Measurements from ENCODE around the gene LRP8. TPM values are rescaled to one million over a fixed set of nuclear protein-coding genes. Genes with fewer than 3 reads are reported as not detected.

LRP8 gene
- polyA plus RNA-seq, 4 donors: 4.8 to 7.9 (median 6.8) TPM

DNA sequence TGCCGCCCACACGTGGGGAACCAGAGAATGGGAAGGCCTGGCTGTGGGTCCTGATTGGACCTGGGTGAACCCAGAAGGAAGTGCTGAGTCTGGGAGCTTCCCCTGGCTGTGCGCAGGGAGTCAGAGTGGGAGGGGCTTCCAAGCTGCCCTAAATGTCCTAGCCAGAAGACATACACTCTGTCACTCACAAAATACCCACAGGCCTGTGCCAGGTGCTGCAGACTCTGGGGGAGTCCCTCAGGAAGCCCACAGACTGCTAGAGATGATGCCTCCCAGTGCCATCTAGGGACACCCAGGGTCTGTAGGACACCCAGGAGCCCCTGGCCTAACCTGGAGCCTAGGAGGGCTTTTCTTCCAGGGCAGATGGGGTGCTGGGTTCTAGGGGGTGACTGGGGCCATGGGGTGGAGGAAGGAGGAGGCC lies 33.7 kb upstream of the LRP8 start:
- DNase-seq (ENCODE audit: low read depth in 4 of 4, low spot score in 3 of 4): no peak

DNA sequence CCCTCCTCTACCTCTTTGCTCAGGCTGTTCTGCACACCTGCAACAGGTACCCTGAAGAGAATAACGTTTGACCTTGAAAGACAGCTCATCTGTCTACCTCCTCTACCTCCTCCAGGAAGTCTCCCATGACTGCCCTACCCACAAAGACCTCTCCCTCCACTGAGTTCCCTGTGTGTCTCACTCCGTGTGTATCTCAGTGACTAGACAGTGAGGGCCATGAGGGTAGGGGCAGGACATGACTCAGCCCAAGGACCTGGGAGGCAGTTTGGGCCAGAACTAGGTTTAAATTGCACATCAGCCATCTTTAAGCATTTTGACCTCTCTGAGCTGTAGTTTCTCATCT lies 32.0 kb upstream of the LRP8 start:
- DNase-seq (ENCODE audit: low read depth in 4 of 4, low spot score in 3 of 4): no peak

DNA sequence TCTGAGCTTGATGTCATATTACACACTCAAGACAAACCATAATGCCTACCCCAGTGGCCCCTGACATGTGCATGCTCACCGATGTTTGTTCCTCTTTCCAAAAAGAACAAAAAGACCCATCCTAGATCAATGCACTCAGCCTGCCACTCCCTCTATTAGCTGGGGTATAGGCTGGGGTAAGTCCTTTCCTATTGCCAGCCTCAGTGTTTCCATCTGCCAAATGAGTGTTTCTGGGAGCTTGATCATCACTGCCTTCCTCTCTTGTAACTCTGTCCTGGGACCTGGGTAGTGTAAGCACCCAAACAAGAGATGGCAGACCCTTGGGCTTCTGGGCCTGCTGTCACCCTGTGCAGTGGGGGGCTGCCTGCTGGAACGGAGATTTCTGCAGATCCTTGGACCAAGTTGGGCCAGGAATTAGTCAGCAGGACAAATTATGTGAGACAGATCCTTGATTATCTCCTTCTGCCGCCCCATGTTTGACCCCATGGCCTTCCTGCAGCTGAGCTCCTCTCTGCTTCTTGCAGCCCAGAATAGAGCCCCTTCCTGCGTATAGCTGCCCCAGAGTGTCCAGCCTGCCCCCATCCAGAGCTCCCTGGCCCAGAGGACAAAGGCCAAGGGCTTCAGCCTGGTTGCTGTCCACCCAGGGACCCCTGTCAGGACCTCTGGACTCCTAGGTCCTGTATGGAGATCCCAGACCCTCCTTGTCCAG lies 31.5 kb upstream of the LRP8 start:
- DNase-seq (ENCODE audit: low read depth in 4 of 4, low spot score in 3 of 4): no peak

DNA sequence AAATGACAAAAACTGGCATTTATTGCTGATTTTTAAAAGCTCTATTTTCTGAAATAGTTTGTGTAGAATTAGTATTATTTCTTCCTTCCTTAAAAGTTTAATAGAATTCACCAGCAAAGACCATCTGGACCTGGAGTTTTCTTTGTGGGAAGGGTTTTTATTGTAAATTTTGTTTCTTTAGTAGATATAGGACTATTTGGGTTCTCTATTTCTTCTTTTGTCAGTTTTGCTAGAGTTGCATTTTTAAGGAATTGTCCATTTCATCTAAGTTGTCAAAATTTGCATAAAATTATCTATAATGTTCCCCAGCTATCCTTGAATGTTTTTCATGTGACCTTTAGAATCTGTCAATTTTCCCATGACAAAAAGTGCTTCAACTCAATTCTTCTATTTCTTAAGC lies 28.8 kb upstream of the LRP8 start:
- no peak for DNase-seq (ENCODE audit: low read depth in 4 of 4, low spot score in 3 of 4)

DNA sequence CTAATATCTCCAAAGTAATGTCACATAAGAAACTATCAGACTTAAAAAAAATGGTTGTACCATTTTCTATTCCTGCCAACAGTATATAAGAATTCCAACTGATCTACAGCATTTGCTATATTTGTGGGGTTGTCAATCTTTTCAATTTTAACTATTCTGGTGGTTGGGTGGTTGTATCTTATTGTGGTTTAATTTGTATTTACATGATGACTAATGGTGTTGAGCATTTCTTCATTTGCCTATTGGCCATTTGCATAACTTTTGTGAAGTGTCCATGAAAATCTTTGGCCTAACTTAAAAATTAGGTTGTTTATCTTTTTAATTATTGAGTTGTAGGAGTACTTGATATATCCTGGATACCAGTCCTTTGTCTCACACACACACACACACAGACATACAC lies 26.2 kb upstream of the LRP8 start:
- no peak for DNase-seq (ENCODE audit: low read depth in 4 of 4, low spot score in 3 of 4)

DNA sequence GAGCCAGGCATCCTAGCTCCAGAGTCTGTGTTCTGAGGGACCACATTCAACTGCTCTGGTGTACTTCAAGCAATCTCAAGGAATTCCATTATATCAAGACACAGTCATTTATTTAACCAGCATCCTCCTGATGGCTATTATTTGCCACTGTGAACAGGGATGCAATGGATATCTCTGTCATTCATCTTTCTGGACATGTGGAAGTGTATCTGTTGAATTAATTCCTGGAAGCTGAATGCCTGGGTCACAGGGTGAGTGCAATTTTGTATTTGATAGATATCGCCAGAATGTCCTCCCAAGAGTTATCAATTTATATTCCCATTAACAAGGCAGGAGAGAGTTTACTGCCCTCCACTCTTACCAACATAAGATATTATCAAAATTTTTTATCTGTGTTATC lies 24.7 kb upstream of the LRP8 start:
- DNase-seq (ENCODE audit: low read depth in 4 of 4, low spot score in 3 of 4): no peak

DNA sequence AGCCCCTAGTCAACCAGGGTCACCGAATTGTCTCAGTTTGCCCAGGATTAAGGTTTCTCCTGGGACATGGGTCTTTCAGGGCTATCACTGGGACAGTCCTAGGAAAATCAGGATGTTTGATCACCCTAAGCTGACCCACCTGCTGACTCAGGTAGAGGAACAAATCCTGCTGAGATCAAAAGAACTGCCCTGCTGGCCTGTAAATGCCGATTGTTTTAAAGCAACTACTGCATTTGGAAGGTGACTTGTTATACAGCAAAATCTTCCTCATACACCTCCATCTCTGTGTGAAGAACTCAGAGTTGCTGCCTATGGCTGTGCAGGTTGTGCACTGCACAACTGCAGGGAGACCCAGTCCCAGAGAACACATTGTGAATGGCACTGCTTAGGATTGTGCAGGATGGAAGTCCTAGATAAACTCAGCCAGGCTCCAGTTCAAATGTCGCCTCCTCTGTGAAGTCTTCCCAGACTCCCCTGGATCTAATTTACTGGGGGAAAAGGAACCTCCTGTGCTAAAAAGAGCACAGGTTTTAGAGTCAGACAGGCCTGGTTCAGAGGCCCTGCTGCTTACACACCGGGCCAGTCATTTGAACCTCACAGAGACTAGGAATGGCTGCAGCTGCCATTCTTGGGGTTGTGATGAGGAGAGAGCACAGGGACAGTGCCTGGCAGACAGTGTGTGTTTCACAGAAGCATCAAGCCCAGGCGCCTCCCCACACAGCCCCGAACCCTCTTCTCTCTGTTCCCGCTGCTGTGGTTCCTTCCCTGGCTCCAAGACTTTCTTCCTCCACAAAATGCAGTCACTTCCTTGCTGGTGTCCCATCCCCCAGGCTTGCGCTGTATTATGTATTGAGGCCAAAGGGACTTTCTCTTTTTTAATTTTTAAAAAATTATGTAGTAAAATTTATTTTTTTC lies 23.2 kb upstream of the LRP8 start:
- no peak for DNase-seq (ENCODE audit: low read depth in 4 of 4, low spot score in 3 of 4)

DNA sequence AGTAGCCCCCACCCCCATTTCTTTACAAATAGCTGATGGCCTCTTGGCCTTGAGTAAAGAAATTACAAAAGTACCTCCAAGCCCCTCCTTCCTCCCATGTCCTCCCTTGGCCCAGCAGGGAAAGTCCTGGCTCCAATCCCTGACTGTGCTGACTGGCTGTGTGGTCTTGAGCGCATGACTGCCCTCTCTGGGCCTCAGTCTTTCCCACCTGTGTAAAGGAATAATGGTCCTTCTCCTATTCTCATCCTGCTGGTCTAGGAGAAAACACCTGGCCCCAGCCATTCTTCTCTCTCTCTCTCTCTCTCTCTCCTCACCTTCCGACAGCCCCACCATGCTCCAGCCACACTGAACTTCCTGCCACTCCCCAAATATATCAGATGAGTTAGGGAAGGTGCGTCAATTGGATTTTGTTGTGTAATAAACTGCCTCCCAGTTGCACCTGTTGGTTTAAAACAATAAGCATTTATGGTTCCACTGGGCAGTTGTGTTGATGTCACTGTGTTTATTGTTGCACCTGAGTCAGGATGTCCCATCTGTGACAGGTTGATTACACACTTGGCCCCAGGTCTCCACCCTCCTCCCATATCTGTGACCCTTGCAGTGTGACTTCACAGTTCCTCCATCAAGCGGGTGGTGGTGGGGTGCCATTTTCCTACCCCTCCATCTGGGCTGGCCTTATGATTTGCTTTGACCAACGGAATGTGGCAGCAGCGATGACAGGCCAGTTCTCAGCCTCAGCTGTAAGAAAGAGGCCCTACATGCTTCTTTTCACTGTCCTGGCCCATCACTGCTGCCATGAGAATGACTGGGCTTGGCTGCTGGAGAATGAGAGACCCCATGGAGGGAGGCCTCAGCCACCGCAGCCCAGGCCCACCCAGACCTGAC lies 22.3 kb upstream of the LRP8 start:
- DNase-seq (ENCODE audit: low read depth in 4 of 4, low spot score in 3 of 4): no peak

DNA sequence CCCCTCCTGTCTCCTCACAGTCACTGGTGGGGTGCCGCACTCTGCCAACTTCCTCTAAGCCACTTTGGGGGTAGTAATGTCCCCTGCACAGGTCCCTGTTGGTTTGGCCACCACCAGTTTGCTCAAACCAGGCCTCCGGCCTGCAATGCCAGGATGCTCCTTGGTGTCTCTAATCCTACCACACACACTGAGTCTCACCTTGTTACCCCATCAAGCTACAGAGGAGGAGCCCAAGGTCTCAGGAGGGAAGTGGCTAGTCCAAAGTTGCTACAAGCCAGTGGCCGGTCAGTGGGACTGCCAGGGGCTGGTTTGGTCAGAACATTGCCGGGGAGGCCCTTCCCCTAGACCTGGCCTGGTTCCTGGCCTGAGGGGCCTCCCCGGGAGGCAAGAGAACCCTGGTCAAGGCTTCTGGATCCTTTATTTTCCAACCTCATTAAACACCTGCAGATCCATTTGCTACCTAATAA lies 21.5 kb upstream of the LRP8 start:
- no peak for DNase-seq (ENCODE audit: low read depth in 4 of 4, low spot score in 3 of 4)

DNA sequence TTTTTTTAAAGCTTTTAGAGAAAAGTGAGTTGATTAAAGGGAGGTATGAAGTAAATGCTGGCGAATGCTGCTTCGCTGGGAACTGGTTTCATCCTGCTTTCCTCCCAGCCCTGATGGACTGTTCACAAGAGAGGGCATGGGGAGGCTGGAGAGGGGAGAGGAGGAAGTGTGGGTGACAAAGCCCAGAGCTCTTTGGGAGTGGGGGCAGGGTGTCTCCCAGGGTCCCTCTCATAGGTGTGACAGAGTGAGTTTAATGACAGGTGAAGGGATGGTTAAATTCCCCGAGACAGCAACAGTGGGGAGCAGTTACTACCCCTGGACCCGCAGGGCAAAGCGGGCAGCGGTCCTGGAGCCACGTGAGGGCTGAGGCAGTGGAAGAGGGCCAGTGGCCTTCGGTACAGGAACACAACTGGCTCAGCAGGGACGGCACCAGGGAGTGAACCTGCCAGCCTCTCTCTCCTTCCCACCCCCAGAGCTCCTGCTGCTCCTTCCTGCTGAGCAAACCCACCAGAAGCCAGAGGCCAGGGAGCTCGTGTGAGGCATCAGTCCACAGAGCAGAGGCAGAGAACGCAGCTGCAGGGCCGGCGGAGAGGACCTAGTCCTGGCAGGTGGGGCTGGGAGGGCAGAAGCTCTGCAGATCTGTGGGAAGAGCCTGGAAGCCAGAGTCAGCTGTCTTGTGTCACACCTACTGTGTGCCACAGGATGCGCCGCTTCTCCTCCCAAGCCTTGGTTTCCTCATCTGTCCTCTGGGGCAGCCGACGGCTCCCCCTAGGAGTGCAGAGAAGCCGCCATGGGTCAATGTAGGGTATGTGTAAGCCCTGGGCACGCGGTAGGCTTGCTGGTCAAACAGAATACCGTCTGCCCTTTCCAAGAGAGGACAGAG lies 20.9 kb upstream of the LRP8 start:
- DNase-seq (ENCODE audit: low read depth in 4 of 4, low spot score in 3 of 4): no peak

DNA sequence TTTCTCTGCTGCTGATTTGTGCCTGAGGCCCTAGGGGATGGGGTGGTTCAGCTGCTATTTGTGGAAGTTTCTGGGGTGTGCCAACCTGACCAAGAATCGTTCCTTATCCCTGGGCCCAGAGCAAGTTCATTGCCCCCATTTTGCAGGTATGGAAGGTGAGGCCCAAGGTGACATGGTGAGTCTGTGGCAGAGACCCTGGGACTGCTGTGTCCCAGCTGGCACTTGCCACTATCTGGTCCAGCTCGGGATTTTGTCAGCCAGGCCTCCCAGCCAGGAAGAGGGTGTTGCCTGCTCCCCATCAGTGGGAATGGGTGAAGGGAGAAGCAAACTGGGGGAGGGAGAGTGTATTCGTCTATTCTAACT lies 18.9 kb upstream of the LRP8 start:
- DNase-seq (ENCODE audit: low read depth in 4 of 4, low spot score in 3 of 4): no peak

DNA sequence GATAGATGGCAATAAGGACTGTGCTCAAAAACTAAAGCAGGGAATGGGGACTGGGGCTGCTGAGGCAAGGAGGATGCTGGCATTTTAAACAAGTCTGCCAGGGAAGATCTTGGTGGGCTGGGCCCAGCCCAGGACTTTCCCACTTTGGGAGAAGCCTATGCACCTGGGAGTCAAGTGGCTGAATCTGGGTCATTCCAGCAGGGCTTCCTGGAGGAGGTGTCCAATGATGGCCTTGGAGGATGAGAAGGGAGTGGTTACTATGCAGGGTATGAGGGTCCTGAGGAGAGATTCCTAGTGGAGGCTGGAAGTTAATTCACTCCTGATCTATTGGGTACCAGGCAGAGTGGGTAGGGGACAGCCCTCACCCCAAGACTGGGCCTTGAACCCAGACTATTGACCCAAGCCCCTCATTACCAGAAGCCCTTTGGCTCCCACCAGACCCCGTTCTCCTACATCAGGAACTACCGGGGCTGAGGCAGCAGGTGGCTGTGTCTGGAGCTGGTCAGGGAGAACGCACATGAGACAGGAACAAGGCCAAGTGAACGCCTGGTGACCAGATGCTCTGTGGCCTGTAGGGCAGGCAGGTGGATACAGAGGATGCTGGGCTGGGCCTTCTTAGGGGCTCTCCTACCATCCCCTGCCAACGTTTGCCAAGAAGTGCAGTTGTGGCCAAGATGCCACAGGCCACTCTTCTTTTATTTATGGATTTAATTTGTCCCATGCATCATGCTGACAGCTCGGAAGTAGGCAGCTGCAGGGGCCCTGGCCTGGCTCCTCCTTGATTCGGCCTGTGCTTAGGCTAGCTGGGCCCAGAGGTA lies 18.3 kb upstream of the LRP8 start:
- DNase-seq (ENCODE audit: low read depth in 4 of 4, low spot score in 3 of 4): no peak

DNA sequence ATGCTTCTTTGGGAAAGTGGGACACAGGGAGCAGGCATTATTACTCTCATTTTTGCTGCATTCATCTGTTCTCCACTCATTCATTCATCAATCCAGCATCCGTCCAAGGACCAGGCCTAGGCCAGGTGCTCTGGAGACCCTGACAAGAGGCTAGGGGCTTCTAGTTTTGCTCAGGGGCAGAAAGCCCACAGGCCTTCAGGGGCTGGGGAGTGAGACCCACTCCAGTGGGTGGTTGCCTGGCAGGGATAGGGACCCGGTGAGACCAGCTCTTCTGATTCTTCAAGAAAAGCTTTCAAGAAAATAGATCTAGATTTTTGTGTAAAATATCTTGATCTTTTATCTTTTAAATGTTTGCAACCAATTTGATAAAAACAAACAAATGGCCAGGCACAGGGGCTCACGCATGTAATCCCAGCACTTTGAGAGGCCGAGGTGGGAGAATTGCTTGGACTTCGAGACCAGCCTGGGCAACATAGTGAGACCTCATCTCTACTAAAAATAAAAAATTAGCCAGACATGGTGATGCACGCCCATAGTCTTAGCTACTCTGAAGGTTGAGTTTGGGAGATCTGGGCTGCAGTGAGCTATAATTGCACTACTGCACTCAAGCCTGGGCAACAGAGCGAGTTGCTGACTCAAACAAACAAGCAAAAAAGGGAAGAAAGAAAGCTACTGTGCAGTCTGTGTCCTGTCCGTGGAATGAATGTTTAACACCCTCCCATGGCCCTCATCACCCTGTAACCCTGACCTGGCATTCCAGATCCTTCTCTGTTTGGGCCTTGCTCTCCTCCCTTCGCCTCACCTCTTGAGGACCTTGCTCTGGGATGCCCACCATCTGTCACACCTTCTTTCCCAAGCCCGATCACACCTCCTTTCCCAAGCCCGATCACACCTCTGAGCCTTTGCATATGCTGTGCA lies 17.3 kb upstream of the LRP8 start:
- no peak for DNase-seq (ENCODE audit: low read depth in 4 of 4, low spot score in 3 of 4)

DNA sequence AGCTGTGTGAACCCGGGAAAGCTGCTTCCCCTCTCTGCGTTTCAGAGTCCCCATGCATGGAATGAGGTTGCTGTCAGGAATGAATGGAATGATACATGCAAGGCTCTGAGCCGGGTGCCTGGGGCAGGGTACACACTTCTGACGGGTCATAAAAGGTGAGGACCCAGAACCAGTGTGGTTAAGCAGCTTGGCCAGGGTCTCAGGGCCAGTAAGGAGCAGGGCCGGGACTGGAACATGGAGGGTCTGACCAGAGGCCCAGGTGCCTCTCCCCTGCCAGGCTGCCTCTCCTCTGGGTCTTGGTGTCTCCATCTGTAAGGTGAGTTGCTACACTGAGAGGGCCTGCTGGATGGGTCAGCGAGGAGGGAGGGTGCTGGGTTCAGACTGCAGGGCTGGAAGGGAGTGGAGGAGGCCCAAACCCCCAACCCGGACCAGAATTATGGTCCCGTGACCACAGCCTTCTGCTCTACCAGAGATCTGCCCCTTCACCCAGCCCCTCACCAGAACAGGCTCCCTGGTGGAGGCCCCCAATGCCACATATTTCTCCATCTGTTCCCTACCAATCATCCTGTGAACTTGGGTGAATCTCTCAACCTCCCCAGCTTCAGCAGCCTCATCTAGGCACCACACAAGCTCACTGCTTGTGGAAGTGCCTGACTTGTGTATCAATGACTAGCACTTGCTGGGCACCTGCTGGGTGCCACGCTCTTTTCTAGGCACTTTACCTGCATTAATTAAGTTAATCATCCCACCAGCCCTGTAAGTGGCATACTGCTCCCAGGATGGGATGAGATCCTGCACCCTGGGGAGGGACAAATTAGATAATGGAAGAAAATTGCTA lies 16.2 kb upstream of the LRP8 start:
- DNase-seq (ENCODE audit: low read depth in 4 of 4, low spot score in 3 of 4): no peak

DNA sequence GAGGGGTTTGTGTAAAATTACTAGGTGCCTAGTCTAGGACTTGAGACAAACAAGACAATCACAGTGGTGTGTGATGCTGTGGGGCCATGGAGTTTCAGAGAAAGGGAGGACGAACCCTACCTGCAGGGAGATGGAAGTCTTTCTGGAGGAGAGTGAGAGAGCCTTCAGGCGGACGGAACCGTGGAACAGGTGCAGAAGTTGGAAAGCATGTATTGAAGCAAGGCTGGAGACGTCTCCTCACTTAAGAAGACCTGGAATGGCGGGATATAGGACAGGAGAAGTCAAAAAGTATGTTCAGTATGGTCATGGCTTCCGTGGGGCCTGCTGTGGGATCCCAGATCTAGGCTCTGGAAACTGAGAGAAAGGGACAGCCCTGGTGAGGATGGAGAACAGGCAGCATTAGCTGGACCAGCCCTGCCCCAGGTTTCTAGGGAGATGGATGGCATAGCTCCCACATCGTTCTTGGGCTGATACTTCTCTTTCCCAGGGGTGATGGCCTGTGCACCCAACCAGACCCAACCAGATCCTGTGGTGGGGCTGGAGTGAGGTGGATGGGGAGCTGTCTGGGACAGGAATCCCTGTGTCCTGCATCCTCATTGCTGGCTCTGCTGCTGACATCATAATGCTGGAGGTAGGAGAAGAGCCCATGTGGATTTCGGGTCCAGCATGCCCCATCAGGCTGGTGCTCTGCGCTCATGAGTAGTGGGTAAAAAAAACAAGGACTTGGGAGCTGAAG lies 15.0 kb upstream of the LRP8 start:
- no peak for DNase-seq (ENCODE audit: low read depth in 4 of 4, low spot score in 3 of 4)

DNA sequence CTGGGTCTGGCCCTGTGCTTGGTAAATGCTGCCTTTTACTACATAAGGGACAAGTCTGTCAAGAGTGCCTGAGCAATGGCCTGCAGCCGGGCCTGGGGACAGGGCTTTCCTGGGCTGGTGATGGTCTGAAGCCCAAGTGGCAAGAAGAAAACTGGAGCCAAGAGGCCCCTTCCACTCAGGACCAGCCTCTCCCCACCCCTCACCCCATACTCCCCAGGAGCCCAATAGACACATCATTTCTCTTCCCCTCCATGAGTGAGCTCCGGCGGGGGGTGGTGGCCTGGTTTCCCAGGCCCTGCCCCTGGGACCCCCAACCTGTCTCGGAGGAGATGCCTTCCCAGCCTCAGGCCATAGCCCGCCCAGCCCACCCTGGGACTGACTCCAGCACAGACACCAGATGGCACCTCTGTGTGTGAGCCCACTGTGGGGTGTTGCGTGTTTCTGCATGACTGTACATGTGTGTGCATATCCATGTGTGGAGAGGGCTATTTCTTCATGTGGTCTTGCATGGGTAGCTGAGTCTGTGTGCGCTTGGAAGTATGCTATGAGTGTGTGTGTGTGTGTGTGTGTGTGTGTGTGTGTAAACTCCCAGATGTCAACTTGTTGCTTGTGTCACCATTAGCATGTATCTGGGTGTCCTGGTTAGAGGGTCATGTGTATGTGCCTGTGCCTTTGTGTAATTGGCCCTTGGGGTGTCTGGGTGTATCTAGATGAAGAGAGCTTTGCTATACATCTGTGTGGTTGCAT lies 14.3 kb upstream of the LRP8 start:
- no peak for DNase-seq (ENCODE audit: low read depth in 4 of 4, low spot score in 3 of 4)

Measured in left renal pelvis (tissue), 4 donors.